IMR-90 (cell line): ENCODE data around the gene APC2.

Experiments
- CEBPB ChIP-seq: IDR thresholded peaks from 2 replicates; pipeline ENCODE4 v1.6.1; 2012; ENCODE audit warnings: low read depth, low read length, improper control_type of control experiment
- CTCF ChIP-seq: conservative IDR thresholded peaks from 2 replicates; pipeline ENCODE4 v1.5.1; 2012; ENCODE audit warnings: mild to moderate bottlenecking, low read depth, low read length, improper control_type of control experiment
- ELK1 ChIP-seq: fragments of 150-350 bp; IDR thresholded peaks from 2 replicates; pipeline ENCODE4 v1.6.1; 2016; ENCODE audit warnings: low read depth, mild to moderate bottlenecking, low read length, moderate library complexity, borderline replicate concordance
- FOS ChIP-seq: fragments of 150-350 bp; IDR thresholded peaks from 2 replicates; pipeline ENCODE4 v1.6.1; 2016; ENCODE audit warnings: low read depth, low read length
- MAFK ChIP-seq: IDR thresholded peaks from 2 replicates; pipeline ENCODE4 v1.6.1; 2012; ENCODE audit warnings: low read depth, low read length, improper control_type of control experiment
- MAZ ChIP-seq: IDR thresholded peaks from 2 replicates; pipeline ENCODE4 v1.6.1; 2012; ENCODE audit warnings: low read depth, mild to moderate bottlenecking, low read length, improper control_type of control experiment, moderate library complexity, borderline replicate concordance
- MXI1 ChIP-seq: IDR thresholded peaks from 2 replicates; pipeline ENCODE4 v1.6.1; 2012; ENCODE audit warnings: low read depth, mild to moderate bottlenecking, low read length, moderate library complexity, borderline replicate concordance
- POLR2A ChIP-seq: IDR thresholded peaks from 2 replicates; pipeline ENCODE4 v1.6.1; 2012; ENCODE audit warnings: mild to moderate bottlenecking, low read depth, low read length
- RAD21 ChIP-seq: IDR thresholded peaks from 2 replicates; pipeline ENCODE4 v1.6.1; 2012; ENCODE audit warnings: low read length, improper control_type of control experiment
- RCOR1 ChIP-seq: IDR thresholded peaks from 2 replicates; pipeline ENCODE4 v1.6.1; 2012; ENCODE audit warnings: mild to moderate bottlenecking, low read length, improper control_type of control experiment; ENCODE audit not compliant: insufficient replicate concordance
- RFX5 ChIP-seq: IDR thresholded peaks from 2 replicates; pipeline ENCODE4 v1.8.0; 2012; ENCODE audit warnings: low read depth, mild to moderate bottlenecking, low read length, moderate library complexity
- USF2 ChIP-seq: fragments of 150-350 bp; IDR thresholded peaks from 2 replicates; pipeline ENCODE4 v1.6.1; 2017; ENCODE audit warnings: mild to moderate bottlenecking, antibody characterized with exemption, low read length, low read depth

- TF ChIP-seq RAD21, result no peak
- no peak for TF ChIP-seq POLR2A
- TF ChIP-seq CTCF, result no peak
- TF ChIP-seq FOS, result no peak
- TF ChIP-seq ELK1, result no peak
- TF ChIP-seq CEBPB, result no peak
- TF ChIP-seq RCOR1, result no peak
- TF ChIP-seq MXI1, result no peak
- no peak for TF ChIP-seq MAZ
- no peak for TF ChIP-seq RFX5
- no peak for TF ChIP-seq MAFK
- TF ChIP-seq USF2, result no peak
Observed at GRCh38 chr19:1426736-1427135, 23.2 kb upstream of the APC2 start.
